ENCODE data around the gene LGALS14. TPM values are rescaled to one million over a fixed set of nuclear protein-coding genes. Genes with fewer than 3 reads are reported as not detected.
"Not testable (repeated sequence)": the region's sequence is repeated elsewhere in the genome, so short reads cannot be mapped to it uniquely, and the experiment has no call there.

LGALS14 gene
- total RNA-seq, 2 donors from 2014 or later: not detected

- Histone ChIP-seq H3K27me3 (replicated peaks; ENCODE audit: insufficient read depth) (no peaks in the 10 kb centered on the region), H3K4me3 (no peak overlapping the region), H3K36me3 (no peaks in the 10 kb centered on the region), H3K27ac (no peak overlapping the region), H3K4me1 (replicated peaks) (no peaks in the 10 kb centered on the region), H3K9me3 (no peaks in the 10 kb centered on the region)
- no peak for DNase-seq (ENCODE audit: low spot score)
- intact Hi-C loops (cut with DNase I): no loop called here
- no peak for TF ChIP-seq POLR2A (IDR thresholded peaks at IDR 0.05)
- TF ChIP-seq POLR2AphosphoS5 (IDR thresholded peaks at IDR 0.05): no peak
- TF ChIP-seq CTCF (IDR thresholded peaks at IDR 0.05): no peak
Measured at GRCh38 chr19:39661565-39661964, 42.7 kb upstream of the LGALS14 start.

DNA sequence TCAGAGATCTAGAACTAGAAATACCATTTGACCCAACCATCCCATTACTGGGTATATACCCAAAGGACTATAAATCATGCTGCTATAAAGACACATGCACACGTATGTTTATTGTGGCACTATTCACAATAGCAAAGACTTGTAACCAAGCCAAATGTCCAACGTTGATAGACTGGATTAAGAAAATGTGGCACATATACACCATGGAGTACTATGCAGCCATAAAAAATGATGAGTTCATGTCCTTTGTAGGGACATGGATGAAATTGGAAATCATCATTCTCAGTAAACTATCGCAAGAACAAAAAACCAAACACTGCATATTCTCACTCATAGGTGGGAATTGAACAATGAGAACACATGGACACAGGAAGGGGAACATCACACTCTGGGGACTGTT is 34.4 kb upstream of the LGALS14 start:
- not testable (repeated sequence) for H3K36me3 ChIP-seq; DNase-seq (ENCODE audit: low spot score); H3K27ac ChIP-seq; H3K4me1 ChIP-seq (replicated peaks); H3K27me3 ChIP-seq (replicated peaks; ENCODE audit: insufficient read depth); H3K4me3 ChIP-seq; H3K9me3 ChIP-seq
- intact Hi-C loops (cut with DNase I): loop anchor here (5.0 kb wide), 1 partner anchor 118 kb away; no protein-coding TSS in a partner anchor
- WGBS: 72% methylated on average over 3 of the region's 3 CpGs

GRCh38 chr19:39670998-39671397 is 33.3 kb upstream of the LGALS14 start:
- no peak overlapping the region for H3K4me3 ChIP-seq
- H3K27me3 ChIP-seq (replicated peaks; ENCODE audit: insufficient read depth): no peaks in the 10 kb centered on the region
- WGBS: 47% methylated on average over 4 of the region's 4 CpGs
- DNase-seq (ENCODE audit: low spot score): no peak
- no peaks in the 10 kb centered on the region for H3K36me3 ChIP-seq
- H3K9me3 ChIP-seq: no peaks in the 10 kb centered on the region
- TF ChIP-seq POLR2A (IDR thresholded peaks at IDR 0.05): no peak
- no peak for TF ChIP-seq POLR2AphosphoS5 (IDR thresholded peaks at IDR 0.05)
- TF ChIP-seq CTCF (IDR thresholded peaks at IDR 0.05): no peak
- H3K4me1 ChIP-seq (replicated peaks): no peaks in the 10 kb centered on the region
- intact Hi-C loops (cut with DNase I): loop anchor here (5.0 kb wide), 1 partner anchor 119 kb away; no protein-coding TSS in a partner anchor
- no peak overlapping the region for H3K27ac ChIP-seq

GRCh38 chr19:39671739-39672363 is 32.4 kb upstream of the LGALS14 start:
- WGBS: 13% methylated on average over 9 of the region's 9 CpGs
- H3K9me3 ChIP-seq: no peaks in the 10 kb centered on the region
- no peaks in the 10 kb centered on the region for H3K27me3 ChIP-seq (replicated peaks; ENCODE audit: insufficient read depth)
- H3K27ac ChIP-seq: no peak overlapping the region
- no peaks in the 10 kb centered on the region for H3K36me3 ChIP-seq
- no peak overlapping the region for H3K4me3 ChIP-seq
- DNase-seq (ENCODE audit: low spot score): peak; percentile 65
- intact Hi-C loops (cut with DNase I): loop anchor here (5.0 kb wide), 1 partner anchor 120 kb away; no protein-coding TSS in a partner anchor
- TF ChIP-seq CTCF (IDR thresholded peaks at IDR 0.05): peak; percentile 12 to 80 (median 72)
- no peak for TF ChIP-seq POLR2A (IDR thresholded peaks at IDR 0.05)
- peak; percentile 37 for TF ChIP-seq POLR2AphosphoS5 (IDR thresholded peaks at IDR 0.05)
- H3K4me1 ChIP-seq (replicated peaks): no peaks in the 10 kb centered on the region

- H3K9me3 ChIP-seq: no peaks in the 10 kb centered on the region
- no peak overlapping the region for H3K27ac ChIP-seq
- WGBS: 72% methylated on average over 5 of the region's 5 CpGs
- no peak for TF ChIP-seq POLR2A (IDR thresholded peaks at IDR 0.05)
- TF ChIP-seq CTCF (IDR thresholded peaks at IDR 0.05): no peak
- no peak for TF ChIP-seq POLR2AphosphoS5 (IDR thresholded peaks at IDR 0.05)
- no peak for DNase-seq (ENCODE audit: low spot score)
- H3K4me3 ChIP-seq: no peak overlapping the region
- no peaks in the 10 kb centered on the region for H3K4me1 ChIP-seq (replicated peaks)
- no peaks in the 10 kb centered on the region for H3K36me3 ChIP-seq
- intact Hi-C loops (cut with DNase I): loop anchor here (5.0 kb wide), 1 partner anchor 120 kb away; no protein-coding TSS in a partner anchor
- no peaks in the 10 kb centered on the region for H3K27me3 ChIP-seq (replicated peaks; ENCODE audit: insufficient read depth)
Measured at GRCh38 chr19:39672473-39672872, 31.8 kb upstream of the LGALS14 start.

DNA sequence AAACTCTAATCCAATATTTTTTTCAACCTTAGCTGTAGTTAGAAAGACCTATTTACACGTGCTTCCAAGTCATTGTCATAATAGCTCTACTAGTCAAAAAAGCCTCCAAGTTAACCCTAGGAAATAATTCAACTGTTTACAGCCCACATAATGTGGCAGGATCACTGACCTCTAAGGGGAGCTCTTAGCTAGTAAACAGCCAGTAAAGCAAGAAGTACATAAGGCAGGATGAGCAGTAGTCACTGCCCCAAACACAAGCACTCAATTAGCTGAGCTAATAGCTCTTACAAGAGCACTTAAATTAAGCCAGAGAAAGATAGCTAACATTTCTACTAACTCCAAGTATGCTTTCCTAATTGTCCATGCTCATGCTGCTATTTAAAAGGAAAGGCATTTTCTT is 30.4 kb upstream of the LGALS14 start:
- not testable (repeated sequence) for H3K9me3 ChIP-seq; H3K4me3 ChIP-seq; H3K36me3 ChIP-seq; H3K4me1 ChIP-seq (replicated peaks); H3K27ac ChIP-seq; DNase-seq (ENCODE audit: low spot score); H3K27me3 ChIP-seq (replicated peaks; ENCODE audit: insufficient read depth)
- 11% methylated on average over 1 of the region's 1 CpG for WGBS
- intact Hi-C loops (cut with DNase I): loop anchor here (5.0 kb wide), 1 partner anchor 122 kb away; no protein-coding TSS in a partner anchor
